Dedifferentiated amniotic fluid mesenchymal stem cell (primary cell): ENCODE results near the gene LFNG.

Experiments used
- DNase-seq: peaks from one replicate; pipeline ENCODE4 v3.0.0-alpha.2; 2016; ENCODE audit errors: extremely low spot score

LFNG gene

DNA sequence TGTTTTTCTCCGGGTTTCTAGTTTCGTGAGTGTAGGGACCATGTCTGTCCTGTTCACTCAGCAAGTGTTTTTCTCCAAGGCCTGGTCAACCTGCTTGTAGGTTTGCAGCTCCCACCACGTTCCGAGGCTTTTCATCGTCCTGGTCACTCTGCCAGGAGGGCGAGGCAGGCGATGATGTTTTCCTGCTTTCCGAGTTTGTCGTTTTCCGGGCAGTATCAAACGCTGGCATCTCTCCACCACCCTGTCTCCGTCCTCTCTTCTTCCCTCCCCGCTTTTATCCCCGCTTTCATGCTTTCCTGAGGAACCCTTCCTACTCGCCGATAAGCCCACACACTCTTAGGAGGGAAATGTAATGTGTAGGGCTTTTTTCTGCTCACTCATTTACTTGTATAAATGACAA is 50.4 kb downstream of the LFNG start:
- no peak for DNase-seq

- no peak for DNase-seq
These were observed 51.8 kb downstream of the LFNG start for GRCh38 chr7:2571409-2571808.

DNA sequence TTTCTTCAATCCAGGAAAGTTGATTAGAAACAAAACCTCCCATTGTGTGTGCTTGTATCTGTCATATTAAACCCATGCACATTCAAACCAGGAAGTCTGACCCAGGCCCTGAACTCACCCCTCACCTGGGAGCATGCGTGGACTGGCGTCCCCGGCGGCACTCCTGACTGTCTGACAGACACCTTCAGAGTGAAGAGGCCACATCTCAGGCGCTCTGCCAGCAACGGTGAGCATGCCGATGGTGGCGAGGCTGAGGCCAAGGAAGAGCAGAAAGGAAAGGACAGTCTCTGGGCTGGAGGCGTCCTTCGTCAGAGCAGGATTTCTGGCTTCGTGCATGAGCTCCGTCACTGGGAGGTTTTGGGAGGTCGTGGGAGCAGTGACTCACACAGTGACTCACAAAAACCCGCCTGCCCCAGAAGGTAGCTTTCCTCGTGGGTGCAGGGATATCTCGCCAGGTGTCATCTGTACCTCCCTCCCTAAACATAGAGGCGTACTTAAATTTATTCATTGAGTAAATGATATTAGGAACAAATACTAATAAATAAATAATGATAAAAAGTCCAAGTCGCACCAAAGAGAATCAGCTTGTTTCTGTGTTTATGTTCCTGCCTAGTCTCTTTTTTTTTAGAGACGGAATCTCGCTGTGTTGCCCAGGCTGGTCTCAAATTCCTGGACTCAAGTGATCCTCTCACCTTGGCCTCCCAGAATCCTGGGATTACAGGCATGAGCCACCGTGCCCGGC is 52.7 kb downstream of the LFNG start:
- no peak for DNase-seq

- DNase-seq, result no peak
These were observed 54.2 kb downstream of the LFNG start for GRCh38 chr7:2573761-2574160.

DNA sequence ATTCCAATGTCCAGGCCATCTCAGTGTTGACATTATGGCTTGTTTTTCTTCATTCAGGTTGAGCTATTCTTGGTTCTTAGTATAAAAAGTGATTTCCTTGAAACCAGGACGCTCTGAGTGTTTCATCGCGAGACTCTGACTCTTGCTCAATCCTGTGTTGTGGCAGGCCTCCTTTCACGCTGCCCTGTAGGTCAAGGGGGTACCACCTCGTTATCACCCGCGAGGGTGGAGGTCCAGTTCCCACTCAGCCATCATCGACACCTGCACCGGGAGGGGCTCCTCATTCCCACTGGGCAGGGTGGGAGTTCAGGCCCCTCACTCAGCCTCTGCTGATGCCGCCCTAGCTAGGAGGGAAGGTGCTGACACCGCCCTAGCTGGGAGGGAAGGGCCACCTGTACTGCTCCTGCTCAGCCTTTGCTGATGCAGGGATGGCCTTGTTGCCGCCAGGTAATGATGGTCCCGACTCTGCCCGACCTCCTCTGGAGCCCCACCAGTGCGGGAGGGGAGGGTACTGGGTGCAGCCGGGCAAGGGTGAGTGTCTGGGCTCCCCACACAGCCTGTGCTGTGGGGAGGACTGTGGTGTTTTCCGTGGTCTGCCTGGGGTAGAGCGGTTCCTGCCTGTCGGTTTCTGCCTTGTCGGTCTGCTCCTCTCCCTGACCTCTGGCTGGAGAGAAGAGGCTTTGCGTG is 55.6 kb downstream of the LFNG start:
- no peak for DNase-seq

GRCh38 chr7:2575733-2576340 is 56.3 kb downstream of the LFNG start:
- no peak for DNase-seq

GRCh38 chr7:2576742-2577491 is 57.3 kb downstream of the LFNG start:
- no peak for DNase-seq
